ENCODE measurements around the gene PAQR7. TPM values are rescaled to one million over a fixed set of nuclear protein-coding genes. Genes with fewer than 3 reads are reported as not detected.

PAQR7 gene
- total RNA-seq, 2 donors from 2014 or later: 0.85 to 2.9 TPM

DNA sequence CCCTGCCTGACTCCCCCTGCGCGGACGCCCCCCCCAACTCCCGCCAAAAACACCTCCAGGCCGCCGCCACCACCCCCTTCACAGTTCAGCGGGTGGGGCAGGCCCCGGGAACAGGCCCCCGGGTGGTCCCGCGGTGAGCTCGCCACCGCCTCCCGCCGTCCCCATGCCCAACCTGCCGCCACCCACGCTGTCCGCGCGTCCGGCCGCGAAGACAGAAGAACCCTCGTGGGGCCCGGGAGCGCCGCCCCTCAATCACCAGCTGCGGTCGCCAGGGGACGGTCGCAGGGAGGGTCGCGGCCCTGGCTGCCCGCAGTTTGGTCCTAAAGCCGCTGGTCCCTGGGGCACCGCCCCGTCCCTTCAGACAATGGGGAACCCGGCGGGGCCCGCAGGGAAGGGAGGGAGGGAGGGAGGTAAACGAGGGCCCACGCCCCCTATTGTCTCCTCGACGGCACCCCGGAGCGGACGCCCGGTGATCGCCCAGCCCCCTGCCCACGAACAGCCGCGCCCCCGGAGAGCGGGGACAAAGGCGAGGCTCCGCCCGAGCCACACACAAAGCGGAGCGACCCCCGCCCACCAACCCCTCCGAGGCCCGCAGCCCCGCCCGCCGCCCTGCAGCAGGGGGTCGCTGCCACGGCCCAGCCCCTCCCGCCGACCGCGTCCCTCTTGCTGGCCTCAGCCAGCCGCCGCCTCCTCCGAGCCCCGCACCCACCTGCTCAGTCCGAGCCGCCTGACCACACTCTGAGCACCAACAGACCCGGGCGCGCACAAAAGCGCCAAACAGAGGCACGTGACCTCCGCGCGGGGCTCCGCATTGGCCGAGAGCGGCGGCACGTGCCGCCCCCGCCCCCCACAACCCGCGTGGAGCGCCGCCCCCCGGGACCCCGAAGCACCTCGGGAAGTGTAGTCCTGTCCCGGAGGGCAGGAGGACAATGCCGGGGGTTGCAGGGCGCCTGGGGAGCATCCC is 30.5 kb upstream of the PAQR7 start, which contains the start of gene STMN1:
TSS of gene STMN1 (minus strand) at position 740 of the 964 bp plus-strand sequence. CDS start 1,743 bp downstream, outside the sequence.
- Histone ChIP-seq H3K27me3 (no peaks in the 10 kb centered on the region), H3K4me1 (peaks cover 0 to 30% of the 10 kb centered on the region in 2 donors), H3K4me3 (peak within 1 kb of the TSS; percentile 47 to 76), H3K36me3 (no peaks in the 10 kb centered on the region), H3K27ac (peak within 1 kb of the TSS; percentile 43 to 75), H3K9me3 (no peaks in the 10 kb centered on the region)
- TF ChIP-seq, protein P1, sequence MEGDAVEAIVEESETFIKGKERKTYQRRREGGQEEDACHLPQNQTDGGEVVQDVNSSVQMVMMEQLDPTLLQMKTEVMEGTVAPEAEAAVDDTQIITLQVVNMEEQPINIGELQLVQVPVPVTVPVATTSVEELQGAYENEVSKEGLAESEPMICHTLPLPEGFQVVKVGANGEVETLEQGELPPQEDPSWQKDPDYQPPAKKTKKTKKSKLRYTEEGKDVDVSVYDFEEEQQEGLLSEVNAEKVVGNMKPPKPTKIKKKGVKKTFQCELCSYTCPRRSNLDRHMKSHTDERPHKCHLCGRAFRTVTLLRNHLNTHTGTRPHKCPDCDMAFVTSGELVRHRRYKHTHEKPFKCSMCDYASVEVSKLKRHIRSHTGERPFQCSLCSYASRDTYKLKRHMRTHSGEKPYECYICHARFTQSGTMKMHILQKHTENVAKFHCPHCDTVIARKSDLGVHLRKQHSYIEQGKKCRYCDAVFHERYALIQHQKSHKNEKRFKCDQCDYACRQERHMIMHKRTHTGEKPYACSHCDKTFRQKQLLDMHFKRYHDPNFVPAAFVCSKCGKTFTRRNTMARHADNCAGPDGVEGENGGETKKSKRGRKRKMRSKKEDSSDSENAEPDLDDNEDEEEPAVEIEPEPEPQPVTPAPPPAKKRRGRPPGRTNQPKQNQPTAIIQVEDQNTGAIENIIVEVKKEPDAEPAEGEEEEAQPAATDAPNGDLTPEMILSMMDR (IDR thresholded peaks at IDR 0.05): no peak
- peak; percentile 90 for DNase-seq (ENCODE audit: low spot score)

DNA sequence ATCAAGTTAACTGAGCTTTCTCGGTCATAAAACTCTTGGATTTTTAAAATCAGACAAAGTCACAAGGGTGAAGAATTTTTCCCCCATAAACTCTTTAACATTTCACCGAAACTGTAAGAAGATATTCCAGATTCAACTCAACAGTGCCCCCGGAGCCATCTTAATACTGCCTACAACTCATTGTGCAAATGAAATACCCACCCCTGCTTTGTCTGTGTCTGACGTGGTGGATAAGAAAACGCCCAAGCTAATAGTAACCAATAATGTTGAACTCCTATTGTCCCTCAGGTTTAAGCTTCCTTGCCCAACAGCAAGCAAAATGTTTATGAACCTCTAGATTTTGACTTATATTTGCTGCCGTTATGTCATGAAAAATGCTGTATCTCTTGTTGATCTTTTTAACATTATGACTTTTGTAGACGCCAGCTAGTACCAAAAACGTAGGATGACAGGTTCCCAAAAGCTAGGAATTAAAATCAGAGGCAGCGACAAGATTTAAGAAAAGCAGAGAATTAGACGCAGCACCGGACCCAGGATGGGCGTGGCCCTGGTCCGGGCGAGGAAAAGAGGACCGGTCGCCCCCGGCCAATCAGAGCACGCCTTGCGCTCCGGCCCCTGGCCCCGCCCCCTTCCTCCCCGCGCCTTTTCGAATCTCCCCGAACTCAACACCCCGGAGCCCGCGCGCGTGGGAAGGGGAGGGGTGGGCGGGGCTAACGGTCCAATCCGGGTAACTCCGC is 29.6 kb upstream of the PAQR7 start:
- Histone ChIP-seq H3K27ac (peak overlapping the region; percentile 43 to 75), H3K4me3 (peak overlapping the region; percentile 47 to 76), H3K4me1 (peaks cover 0 to 30% of the 10 kb centered on the region in 2 donors), H3K27me3 (no peaks in the 10 kb centered on the region), H3K36me3 (no peaks in the 10 kb centered on the region), H3K9me3 (no peaks in the 10 kb centered on the region)
- DNase-seq (ENCODE audit: low spot score): peak; percentile 90
- TF ChIP-seq, protein P1 (IDR thresholded peaks at IDR 0.05): no peak

DNA sequence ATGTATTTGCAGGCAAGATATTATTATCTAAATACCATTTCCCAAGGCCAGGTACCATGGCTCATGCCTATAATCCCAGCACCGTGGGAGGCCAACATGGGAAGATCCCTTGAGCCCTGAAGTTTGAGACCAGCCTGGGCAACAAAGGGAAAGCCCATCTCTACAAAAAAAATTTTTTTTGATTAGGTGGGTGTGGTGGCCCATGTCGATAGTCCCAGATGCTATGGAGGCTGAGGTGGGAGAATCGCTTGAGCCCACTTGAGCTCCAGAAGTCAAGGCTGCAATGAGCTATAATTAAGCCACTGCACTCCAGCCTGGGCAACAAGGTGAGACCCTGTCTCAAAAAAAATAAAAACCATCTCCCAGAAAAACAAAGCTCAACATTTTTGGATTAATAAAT is 28.5 kb upstream of the PAQR7 start:
- peaks cover 0 to 30% of the 10 kb centered on the region in 2 donors for H3K4me1 ChIP-seq
- H3K27ac ChIP-seq: no peak overlapping the region
- H3K36me3 ChIP-seq: no peaks in the 10 kb centered on the region
- no peaks in the 10 kb centered on the region for H3K27me3 ChIP-seq
- TF ChIP-seq, protein P1 (IDR thresholded peaks at IDR 0.05): no peak
- no peaks in the 10 kb centered on the region for H3K9me3 ChIP-seq
- H3K4me3 ChIP-seq: no peak overlapping the region
- DNase-seq (ENCODE audit: low spot score): no peak

DNA sequence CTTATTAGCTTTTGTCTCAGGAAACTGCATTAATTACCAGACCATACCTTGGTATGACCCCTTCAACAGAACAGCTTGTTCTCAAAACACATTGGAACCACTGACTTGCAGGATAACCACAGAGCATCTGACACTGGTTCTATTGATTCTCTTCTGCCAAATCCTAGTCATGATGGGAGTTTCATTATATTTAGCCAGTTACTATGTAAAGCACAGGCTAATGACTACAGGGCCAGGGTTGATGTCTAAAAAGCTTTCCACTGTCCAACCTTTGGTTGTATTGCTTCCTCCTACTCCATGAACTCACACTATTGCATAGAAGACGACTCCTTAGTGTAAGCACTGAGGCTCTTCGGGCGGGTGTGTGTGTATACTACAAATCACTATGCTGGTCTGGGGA is 27.0 kb upstream of the PAQR7 start:
- Histone ChIP-seq H3K36me3 (no peaks in the 10 kb centered on the region), H3K4me1 (peaks cover 0 to 30% of the 10 kb centered on the region in 2 donors), H3K27me3 (no peaks in the 10 kb centered on the region), H3K27ac (no peak overlapping the region), H3K4me3 (no peak overlapping the region), H3K9me3 (no peaks in the 10 kb centered on the region)
- TF ChIP-seq, protein P1 (IDR thresholded peaks at IDR 0.05): no peak
- DNase-seq (ENCODE audit: low spot score): no peak

DNA sequence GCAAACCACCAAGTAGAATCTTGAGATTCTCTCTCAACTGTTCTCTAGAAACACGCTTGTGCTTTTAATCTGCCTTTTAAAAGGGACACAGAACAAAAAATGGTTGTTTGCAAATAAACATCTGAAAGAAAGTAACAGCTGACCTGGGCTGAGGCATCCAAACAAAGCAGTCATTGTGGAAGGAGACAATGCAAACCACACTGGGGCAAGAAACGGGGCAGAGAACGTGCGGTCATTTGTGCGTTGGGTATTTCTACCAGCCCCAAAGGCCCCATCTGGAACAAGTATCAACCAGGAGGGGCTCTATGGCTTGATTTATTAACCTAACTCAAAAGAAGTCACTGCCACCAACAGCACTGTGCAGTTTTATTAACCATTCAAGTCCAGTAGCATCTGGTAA is 24.7 kb upstream of the PAQR7 start:
- H3K4me3 ChIP-seq: no peak overlapping the region
- H3K9me3 ChIP-seq: no peaks in the 10 kb centered on the region
- H3K4me1 ChIP-seq: peaks cover 0 to 18% of the 10 kb centered on the region in 2 donors
- H3K36me3 ChIP-seq: no peaks in the 10 kb centered on the region
- TF ChIP-seq, protein P1 (IDR thresholded peaks at IDR 0.05): no peak
- no peak for DNase-seq (ENCODE audit: low spot score)
- H3K27me3 ChIP-seq: no peaks in the 10 kb centered on the region
- H3K27ac ChIP-seq: no peak overlapping the region

All from right atrium auricular region (tissue), 2 donors.